ENCODE results near the gene MYO1C. TPM values are rescaled to one million over a fixed set of nuclear protein-coding genes. Genes with fewer than 3 reads are reported as not detected.

MYO1C gene
- total RNA-seq, 1 experiment from 2014 or later = 227 TPM

DNA sequence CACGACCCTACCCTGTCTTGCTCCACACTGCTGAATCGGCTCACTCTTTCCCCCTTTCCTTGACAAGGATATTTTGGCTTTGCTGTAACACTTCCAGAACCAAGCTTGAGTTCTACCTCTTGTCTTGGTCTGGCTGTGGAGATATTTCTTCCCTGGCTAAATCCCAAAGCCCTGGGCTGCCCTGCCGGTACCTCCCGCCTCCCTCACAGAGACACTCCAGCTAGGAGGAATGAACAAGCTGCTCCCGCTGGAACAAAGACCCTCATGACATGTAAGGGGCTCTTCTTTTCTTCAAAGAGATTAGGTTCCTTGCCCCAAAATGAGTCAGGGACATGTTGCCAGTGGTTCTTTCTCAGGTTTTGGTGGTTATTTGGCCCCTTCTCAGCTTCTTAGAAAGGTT lies 13.1 kb upstream of the MYO1C start (continued):
- TF ChIP-seq REST (IDR thresholded peaks at IDR 0.05; ENCODE audit: low read depth) (no peak), EGR1 (IDR thresholded peaks at IDR 0.05; ENCODE audit: low read depth) (no peak), EZH2phosphoT487 (IDR thresholded peaks at IDR 0.05; ENCODE audit: borderline replicate concordance) (no peak), ZBTB33 (IDR thresholded peaks at IDR 0.05; ENCODE audit: extremely low read depth, insufficient replicate concordance, low read length) (no peak)

GRCh38 chr17:1504866-1505265 lies 12.4 kb upstream of the MYO1C start:
- POLR2A ChIA-PET = interaction anchor here (0.7 to 1.3 kb wide), 3 partner anchors 9 to 13 kb away, joined by 3 to 4 read pairs (median 3); partner anchors contain the start of genes INPP5K and MYO1C

More at GRCh38 chr17:1504866-1505265, 12.4 kb upstream of the MYO1C start:
- DNase-seq (ENCODE audit: low read depth, low spot score) (no peak), ATAC-seq (no peak)
- CTCF ChIA-PET = no interaction called here
- RAD21 ChIA-PET (ENCODE audit: low non-redundant PET in 1 of 2, low total read pairs in 2 of 2, uncharacterized antibody in 2 of 2, unreplicated experiment in 2 of 2) = no interaction called here
- Histone ChIP-seq H3K36me3 (ENCODE audit: control insufficient read depth in 1 of 2, insufficient read depth in 2 of 2, low read length in 2 of 2) (no peaks in the 10 kb centered on the region; a peak in 1 of 4 replicates), H3K4me1 (ENCODE audit: control insufficient read depth in 1 of 2, insufficient read depth in 2 of 2, low read length in 2 of 2) (peaks cover 0 to 3% of the 10 kb centered on the region in 2 experiments; a peak in 1 of 4 replicates), H3K4me2 (ENCODE audit: low read length) (no peak overlapping the region), H3K9me3 (ENCODE audit: control insufficient read depth in 1 of 2, insufficient read depth in 1 of 2, low read depth in 1 of 2, low read length in 2 of 2) (no peaks in the 10 kb centered on the region), H3K27me3 (ENCODE audit: insufficient read depth, low read length) (no peaks in the 10 kb centered on the region), H3K4me3 (replicated peaks in 1 of 2; ENCODE audit: low read depth in 1 of 2, low read length in 2 of 2) (no peak overlapping the region), H3K9me2 (ENCODE audit: insufficient read depth) (no peaks in the 10 kb centered on the region), H3K79me2 (ENCODE audit: insufficient read depth, low read length) (no peaks in the 10 kb centered on the region), H3K27ac (ENCODE audit: low read depth, low read length) (no peak overlapping the region), H4K20me1 (ENCODE audit: insufficient read depth) (no peaks in the 10 kb centered on the region), H2AFZ (ENCODE audit: low read depth, low read length, poor library complexity, severe bottlenecking) (no peak overlapping the region), H3K9ac (ENCODE audit: low read length) (no peak overlapping the region)
- TF ChIP-seq EGR1 (IDR thresholded peaks at IDR 0.05; ENCODE audit: low read depth) = no peak
- TF ChIP-seq REST (IDR thresholded peaks at IDR 0.05; ENCODE audit: low read depth) = no peak
- no peak for TF ChIP-seq POLR2AphosphoS5 (IDR thresholded peaks at IDR 0.05; ENCODE audit: low read depth, low read length)
- TF ChIP-seq RAD21 (IDR thresholded peaks at IDR 0.05; ENCODE audit: low read depth) = no peak
- no peak for TF ChIP-seq ZFX (IDR thresholded peaks at IDR 0.05)
- TF ChIP-seq SP1 (IDR thresholded peaks at IDR 0.05; ENCODE audit: low read depth) = no peak
- no TSS peak for BruUV-seq (replicated peaks)
- intact Hi-C loops (cut with micrococcal nuclease) = no loop called here

All from HCT116 (cell line).